Astrocyte (in vitro differentiated cells and primary cell): Measurements from ENCODE around the gene RIPPLY2.

Source experiments
- EZH2 ChIP-seq: IDR thresholded peaks from 2 replicates; pipeline ENCODE4 v1.6.1; 2012; ENCODE audit warnings: mild to moderate bottlenecking, low read length, inconsistent platforms; ENCODE audit not compliant: insufficient read depth
- TF ChIP-seq, protein P1 (sequence below): IDR thresholded peaks from 2 replicates; pipeline ENCODE4 v1.5.1; 2011; ENCODE audit warnings: low read depth, mild to moderate bottlenecking, inconsistent platforms, low read length, moderate library complexity; ENCODE audit not compliant: insufficient read depth

DNA sequence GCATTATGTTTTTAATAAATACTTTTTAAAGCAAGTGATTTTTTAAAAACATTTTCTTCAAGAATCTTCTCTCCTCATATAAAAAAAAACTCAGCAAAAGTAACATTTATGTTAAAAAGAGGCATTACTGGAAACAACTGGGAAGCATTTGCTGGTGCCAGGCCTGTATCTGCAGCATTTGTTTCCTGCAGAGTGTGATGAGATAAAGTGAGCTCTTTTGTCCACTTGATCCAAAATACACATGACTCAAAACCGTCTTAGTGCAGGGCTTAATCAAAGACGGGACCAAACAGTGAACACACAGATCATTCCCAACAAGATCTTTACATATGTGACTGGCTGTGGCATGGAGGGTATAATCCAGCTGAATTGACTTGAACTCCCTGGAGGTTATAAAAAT, 28.3 kb upstream of the RIPPLY2 start:
- TF ChIP-seq, protein P1, sequence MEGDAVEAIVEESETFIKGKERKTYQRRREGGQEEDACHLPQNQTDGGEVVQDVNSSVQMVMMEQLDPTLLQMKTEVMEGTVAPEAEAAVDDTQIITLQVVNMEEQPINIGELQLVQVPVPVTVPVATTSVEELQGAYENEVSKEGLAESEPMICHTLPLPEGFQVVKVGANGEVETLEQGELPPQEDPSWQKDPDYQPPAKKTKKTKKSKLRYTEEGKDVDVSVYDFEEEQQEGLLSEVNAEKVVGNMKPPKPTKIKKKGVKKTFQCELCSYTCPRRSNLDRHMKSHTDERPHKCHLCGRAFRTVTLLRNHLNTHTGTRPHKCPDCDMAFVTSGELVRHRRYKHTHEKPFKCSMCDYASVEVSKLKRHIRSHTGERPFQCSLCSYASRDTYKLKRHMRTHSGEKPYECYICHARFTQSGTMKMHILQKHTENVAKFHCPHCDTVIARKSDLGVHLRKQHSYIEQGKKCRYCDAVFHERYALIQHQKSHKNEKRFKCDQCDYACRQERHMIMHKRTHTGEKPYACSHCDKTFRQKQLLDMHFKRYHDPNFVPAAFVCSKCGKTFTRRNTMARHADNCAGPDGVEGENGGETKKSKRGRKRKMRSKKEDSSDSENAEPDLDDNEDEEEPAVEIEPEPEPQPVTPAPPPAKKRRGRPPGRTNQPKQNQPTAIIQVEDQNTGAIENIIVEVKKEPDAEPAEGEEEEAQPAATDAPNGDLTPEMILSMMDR = no peak
- TF ChIP-seq EZH2 = no peak
